Nephron (organoid): Measurements from ENCODE around the gene RNF187.

ENCODE experiments used
- H3K27ac Mint-ChIP-seq, 3 experiments: 2 replicates each; pipeline ENCODE4 v1.8.0; 2020; ENCODE audit warnings: mixed read lengths in 3 of 3, mild to moderate bottlenecking in 2 of 3, moderate library complexity in 1 of 3
- H3K27me3 Mint-ChIP-seq: 2 replicates; pipeline ENCODE4 v1.8.0; 2021; ENCODE audit warnings: low read depth, mild to moderate bottlenecking, moderate library complexity, mixed read lengths
- H3K36me3 Mint-ChIP-seq: 2 replicates; pipeline ENCODE4 v1.8.0; 2020; ENCODE audit warnings: low read depth, mixed read lengths
- H3K4me1 Mint-ChIP-seq: 2 replicates; pipeline ENCODE4 v1.8.0; 2020; ENCODE audit warnings: mixed read lengths
- H3K4me3 Mint-ChIP-seq, 3 experiments: 2 replicates each; pipeline ENCODE4 v1.8.0; 2020; ENCODE audit warnings: mild to moderate bottlenecking in 3 of 3, mixed read lengths in 3 of 3, moderate library complexity in 2 of 3
- H3K9me3 Mint-ChIP-seq: 2 replicates; pipeline ENCODE4 v1.8.0; 2020; ENCODE audit warnings: mixed read lengths
- TF ChIP-seq, protein P1 (sequence below), 3 experiments: fragments of 200-600 bp; sonication (generic); IDR thresholded peaks; one replicate each; pipeline ENCODE4 v1.5.0; 2021; ENCODE audit warnings: antibody characterized with exemption in 3 of 3; ENCODE audit not compliant: unreplicated experiment in 3 of 3

Gene RNF187

DNA sequence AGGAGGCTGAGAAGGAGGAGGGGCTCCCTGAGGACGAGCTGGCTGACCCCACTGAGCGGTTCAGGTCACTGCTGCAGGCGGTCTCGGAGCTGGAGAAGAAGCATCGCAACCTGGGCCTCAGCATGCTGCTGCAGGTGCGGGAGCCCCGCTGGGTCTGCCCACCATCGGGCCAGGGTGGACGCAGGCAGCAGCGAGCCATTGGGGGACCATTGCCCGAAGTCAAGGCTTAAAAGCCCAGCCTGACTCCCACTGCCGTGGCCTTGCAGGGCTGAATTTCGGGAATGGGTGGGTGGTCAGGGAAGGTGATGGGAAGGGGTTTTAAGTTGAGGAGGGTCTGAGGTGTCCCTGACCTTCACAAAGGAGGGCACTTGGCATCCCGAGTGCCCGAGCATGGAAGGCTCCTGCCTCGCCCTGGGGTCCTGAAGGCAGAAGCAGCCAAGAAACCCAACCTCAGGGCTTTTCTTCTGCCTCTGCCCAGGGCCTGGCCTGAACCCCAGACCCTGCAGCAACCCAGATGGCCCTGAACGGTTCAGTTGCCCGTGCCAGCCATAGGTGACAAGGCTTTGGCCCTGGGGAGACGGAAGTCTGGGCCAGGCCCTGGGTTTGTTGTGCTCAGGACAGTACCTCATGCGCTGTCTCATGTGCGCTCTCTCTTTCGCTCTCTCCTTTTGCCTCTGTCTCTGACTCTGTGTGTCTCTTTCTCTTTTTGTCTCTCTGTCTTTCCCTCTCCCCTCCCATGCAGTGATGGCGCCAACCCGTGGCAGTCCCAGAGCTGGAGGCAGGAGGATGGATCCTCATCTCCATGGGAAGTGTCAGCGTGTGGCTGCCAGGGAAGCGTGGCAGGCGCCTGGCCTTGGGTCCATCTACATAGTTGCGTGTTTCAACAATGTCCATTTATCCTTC lies 6.2 kb downstream of the RNF187 start:
- TF ChIP-seq, protein P1, sequence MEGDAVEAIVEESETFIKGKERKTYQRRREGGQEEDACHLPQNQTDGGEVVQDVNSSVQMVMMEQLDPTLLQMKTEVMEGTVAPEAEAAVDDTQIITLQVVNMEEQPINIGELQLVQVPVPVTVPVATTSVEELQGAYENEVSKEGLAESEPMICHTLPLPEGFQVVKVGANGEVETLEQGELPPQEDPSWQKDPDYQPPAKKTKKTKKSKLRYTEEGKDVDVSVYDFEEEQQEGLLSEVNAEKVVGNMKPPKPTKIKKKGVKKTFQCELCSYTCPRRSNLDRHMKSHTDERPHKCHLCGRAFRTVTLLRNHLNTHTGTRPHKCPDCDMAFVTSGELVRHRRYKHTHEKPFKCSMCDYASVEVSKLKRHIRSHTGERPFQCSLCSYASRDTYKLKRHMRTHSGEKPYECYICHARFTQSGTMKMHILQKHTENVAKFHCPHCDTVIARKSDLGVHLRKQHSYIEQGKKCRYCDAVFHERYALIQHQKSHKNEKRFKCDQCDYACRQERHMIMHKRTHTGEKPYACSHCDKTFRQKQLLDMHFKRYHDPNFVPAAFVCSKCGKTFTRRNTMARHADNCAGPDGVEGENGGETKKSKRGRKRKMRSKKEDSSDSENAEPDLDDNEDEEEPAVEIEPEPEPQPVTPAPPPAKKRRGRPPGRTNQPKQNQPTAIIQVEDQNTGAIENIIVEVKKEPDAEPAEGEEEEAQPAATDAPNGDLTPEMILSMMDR (IDR thresholded peaks at IDR 0.05; ENCODE audit: unreplicated experiment in 3 of 3): no peak
- H3K36me3 Mint-ChIP-seq: peaks cover 70% of the 10 kb centered on the region
- no peaks in the 10 kb centered on the region for H3K27me3 Mint-ChIP-seq
- peaks cover 23% of the 10 kb centered on the region for H3K4me1 Mint-ChIP-seq
- H3K4me3 Mint-ChIP-seq: no peak overlapping the region
- no peak overlapping the region for H3K27ac Mint-ChIP-seq
- no peaks in the 10 kb centered on the region for H3K9me3 Mint-ChIP-seq

DNA sequence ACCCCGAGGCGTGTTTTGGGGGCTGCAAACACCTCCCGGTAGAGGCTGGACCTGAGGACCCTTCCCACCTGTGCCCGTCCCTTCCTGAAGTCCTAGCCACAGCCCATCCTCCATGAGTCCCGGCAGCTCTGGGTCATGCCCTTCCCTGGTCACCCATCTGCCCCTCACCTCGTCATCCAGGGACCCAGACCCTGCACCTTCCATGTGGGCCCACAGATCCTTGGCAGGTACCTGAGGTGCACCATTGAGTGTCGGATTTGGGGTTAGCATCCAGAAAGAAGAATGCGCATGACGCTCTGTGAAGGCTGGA lies 6.8 kb downstream of the RNF187 start:
- no peak overlapping the region for H3K4me3 Mint-ChIP-seq
- no peaks in the 10 kb centered on the region for H3K9me3 Mint-ChIP-seq
- H3K36me3 Mint-ChIP-seq: peaks cover 70% of the 10 kb centered on the region
- H3K27me3 Mint-ChIP-seq: no peaks in the 10 kb centered on the region
- TF ChIP-seq, protein P1 (IDR thresholded peaks at IDR 0.05; ENCODE audit: unreplicated experiment in 3 of 3): no peak
- H3K27ac Mint-ChIP-seq: no peak overlapping the region
- H3K4me1 Mint-ChIP-seq: peaks cover 18% of the 10 kb centered on the region

DNA sequence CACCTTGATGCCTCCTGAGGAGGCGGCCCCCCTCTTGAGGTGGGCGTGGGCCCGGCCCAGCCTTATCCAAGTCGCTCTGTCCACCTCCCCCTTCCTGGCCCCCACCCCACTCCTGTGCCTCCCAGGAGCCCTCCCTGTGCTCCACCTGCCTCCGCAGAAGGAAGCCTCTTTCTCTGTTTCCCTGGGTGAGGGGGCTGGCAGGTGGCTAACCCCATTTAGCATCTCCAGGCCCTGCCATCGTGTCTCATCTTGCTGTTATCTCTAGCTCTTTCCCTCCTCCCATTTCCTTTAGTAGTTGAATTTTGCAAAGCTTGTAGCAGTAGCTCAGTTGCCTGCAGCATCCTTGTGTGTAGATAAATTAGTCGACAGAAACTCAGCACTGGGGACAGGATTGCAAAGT lies 7.2 kb downstream of the RNF187 start:
- H3K27me3 Mint-ChIP-seq: no peaks in the 10 kb centered on the region

DNA sequence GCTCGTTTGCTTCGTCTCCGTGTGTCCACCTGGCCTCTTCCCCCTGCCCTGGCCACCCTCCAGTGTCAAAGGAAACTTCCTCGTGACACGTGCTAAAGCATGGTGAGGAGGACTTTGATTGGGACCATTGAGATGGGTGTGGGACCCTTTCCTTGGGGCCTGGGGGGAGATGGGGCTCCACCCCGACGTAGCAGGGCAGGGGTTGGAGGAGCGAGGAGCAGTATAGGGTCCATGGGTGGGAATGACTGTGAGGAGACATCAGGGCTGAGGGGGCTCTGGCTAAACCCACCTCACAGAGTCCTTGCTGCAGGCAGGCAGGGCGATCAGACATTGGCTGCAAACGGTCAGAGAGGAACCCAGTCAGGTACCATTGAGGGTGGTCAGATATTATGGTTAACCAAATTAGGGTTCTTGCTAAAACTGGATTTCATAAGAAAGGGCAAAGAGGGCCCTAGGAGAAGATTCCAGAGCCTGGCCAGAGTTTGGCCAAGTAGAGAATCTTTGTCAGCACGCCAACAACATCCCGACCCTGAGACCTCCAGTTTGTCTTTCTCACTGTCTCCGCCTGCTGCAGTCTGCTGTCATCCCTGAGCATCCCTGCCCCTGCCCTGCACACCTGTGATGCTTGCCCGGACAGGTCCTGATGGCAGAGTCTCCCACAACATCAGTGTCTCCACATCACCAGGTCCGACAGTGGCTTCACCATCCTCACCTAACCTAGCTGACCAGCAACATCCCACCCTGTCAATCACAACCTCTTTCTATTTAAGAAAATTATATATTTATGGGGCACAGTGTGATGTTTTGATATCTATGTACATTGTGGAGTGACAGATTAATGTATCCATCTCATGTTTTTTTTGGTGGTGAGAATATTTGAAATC lies 8.0 kb downstream of the RNF187 start:
- TF ChIP-seq, protein P1 (IDR thresholded peaks at IDR 0.05; ENCODE audit: unreplicated experiment in 3 of 3): no peak
- H3K27ac Mint-ChIP-seq: no peak overlapping the region
- peaks cover 6% of the 10 kb centered on the region for H3K4me1 Mint-ChIP-seq
- H3K27me3 Mint-ChIP-seq: no peaks in the 10 kb centered on the region
- peaks cover 62% of the 10 kb centered on the region for H3K36me3 Mint-ChIP-seq
- H3K9me3 Mint-ChIP-seq: no peaks in the 10 kb centered on the region
- no peak overlapping the region for H3K4me3 Mint-ChIP-seq

More for the DNA sequence above, 7.2 kb downstream of the RNF187 start:
- H3K27ac Mint-ChIP-seq: no peak overlapping the region
- TF ChIP-seq, protein P1 (IDR thresholded peaks at IDR 0.05; ENCODE audit: unreplicated experiment in 3 of 3): no peak
- peak overlapping the region in 2 of 3 experiments; percentile 7 to 29 for H3K4me3 Mint-ChIP-seq
- H3K9me3 Mint-ChIP-seq: no peaks in the 10 kb centered on the region
- H3K36me3 Mint-ChIP-seq: peaks cover 70% of the 10 kb centered on the region
- H3K4me1 Mint-ChIP-seq: peaks cover 14% of the 10 kb centered on the region

DNA sequence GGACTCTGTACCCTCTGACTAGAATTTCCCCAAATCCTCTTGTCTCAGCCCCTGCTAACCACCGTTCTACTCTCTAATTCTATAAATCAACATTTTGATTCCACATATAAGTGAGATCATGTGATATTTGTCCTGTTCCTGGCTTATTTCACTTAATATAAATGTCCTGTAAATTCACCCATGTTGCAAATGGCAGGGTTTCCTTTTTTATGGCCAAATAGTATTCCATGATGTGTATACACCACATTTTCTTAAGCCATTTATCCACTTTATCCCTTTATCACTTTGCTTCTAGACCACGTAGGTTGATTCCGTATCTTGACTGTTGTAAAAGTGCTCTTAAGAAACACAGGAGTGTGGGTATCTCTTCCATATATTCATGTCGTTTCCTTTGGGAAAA lies 8.9 kb downstream of the RNF187 start:
- no peak overlapping the region for H3K4me3 Mint-ChIP-seq
- peaks cover 54% of the 10 kb centered on the region for H3K36me3 Mint-ChIP-seq
- H3K27ac Mint-ChIP-seq: no peak overlapping the region
- H3K27me3 Mint-ChIP-seq: peaks cover 4% of the 10 kb centered on the region
- TF ChIP-seq, protein P1 (IDR thresholded peaks at IDR 0.05; ENCODE audit: unreplicated experiment in 3 of 3): no peak
- peaks cover 6% of the 10 kb centered on the region for H3K4me1 Mint-ChIP-seq
- H3K9me3 Mint-ChIP-seq: no peaks in the 10 kb centered on the region
